ENCODE measurements around the gene IL1RL1. TPM values are rescaled to one million over a fixed set of nuclear protein-coding genes. Genes with fewer than 3 reads are reported as not detected.

Gene IL1RL1
- not detected in 2 replicates for total RNA-seq (2014; rRNA removed; shearing (Covaris generic))
- not detected in 2 replicates for total RNA-seq (2022)
- not detected for Bru-seq, nascent RNA
- not detected for BruChase-seq, experiment 1, labeled RNA remaining after a 6-hour chase
- BruChase-seq, experiment 2, labeled RNA remaining after a 2-hour chase = not detected
- long read RNA-seq = 0 reads

DNA sequence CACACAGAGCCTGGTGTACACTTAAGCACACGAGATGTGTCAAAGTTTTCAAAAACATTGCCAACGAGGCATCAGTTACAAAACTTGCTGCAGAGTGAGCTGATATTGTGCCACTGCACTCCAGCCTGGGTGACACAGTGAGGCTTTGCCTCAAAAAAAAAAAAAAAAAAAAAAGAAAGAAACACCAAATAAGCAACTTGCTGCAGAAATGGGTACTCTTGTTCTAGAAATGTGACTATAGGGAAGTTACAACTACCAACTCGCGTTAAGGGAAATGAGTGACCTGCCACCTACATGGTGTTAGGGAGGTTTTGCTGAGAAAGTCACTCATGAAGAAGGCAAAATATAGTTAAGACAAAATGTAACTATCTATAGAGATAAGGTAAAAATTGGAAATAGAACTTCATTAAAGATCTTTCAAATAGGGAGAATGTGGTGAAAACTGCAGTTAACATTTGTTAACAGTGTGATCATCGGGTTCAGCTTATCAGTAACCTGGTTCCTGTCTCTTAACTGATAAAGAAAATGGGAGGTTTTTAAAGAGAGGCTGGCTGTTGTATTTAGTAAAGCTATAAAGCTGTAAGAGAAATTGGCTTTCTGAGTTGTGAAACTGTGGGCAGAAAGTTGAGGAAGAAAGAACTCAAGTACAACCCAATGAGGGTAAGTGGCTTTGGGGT lies at the start of gene IL1RL1:
Gene IL1RL1, plus strand, starts transcription at position 600 of the 677 bp plus-strand sequence. CDS start 26,702 bp downstream, outside the sequence.
- Histone ChIP-seq H3K4me2 (ENCODE audit: low read length) (no peak within 1 kb of the TSS), H3K27ac (ENCODE audit: low read depth, low read length, poor library complexity, severe bottlenecking) (no peak within 1 kb of the TSS), H4K20me1 (ENCODE audit: insufficient read depth, low read length) (no peaks in the 10 kb centered on the region), H3K36me3 (ENCODE audit: insufficient read depth, low read length) (no peaks in the 10 kb centered on the region), H3K4me3 (ENCODE audit: low read depth, low read length, poor library complexity, severe bottlenecking) (no peak within 1 kb of the TSS), H3K79me2 (ENCODE audit: insufficient read depth, low read depth, low read length) (no peaks in the 10 kb centered on the region), H3K4me1 (ENCODE audit: insufficient read depth, low read length, poor library complexity, severe bottlenecking) (no peaks in the 10 kb centered on the region), H3K9me3 (ENCODE audit: low read length) (no peaks in the 10 kb centered on the region), H2AFZ (ENCODE audit: low read length) (no peak within 1 kb of the TSS), H3K9me2 (ENCODE audit: insufficient read depth, low read length) (no peaks in the 10 kb centered on the region)
- no TSS peak for BruUV-seq (replicated peaks)
- TF ChIP-seq CTCF (conservative IDR thresholded peaks at IDR 0.05; ENCODE audit: low read length) = no peak
- TF ChIP-seq EZH2phosphoT487 (IDR thresholded peaks at IDR 0.05; ENCODE audit: borderline replicate concordance, low read depth, low read length) = no peak
- intact Hi-C loops (cut with micrococcal nuclease; ENCODE audit: unreplicated experiment) = no loop called here
- CTCF ChIA-PET (ENCODE audit: unreplicated experiment) = no interaction called here
- POLR2A ChIA-PET = no interaction called here
- DNase-seq (ENCODE audit: low spot score) = no peak

GRCh38 chr2:102262216-102263129 lies 48.9 kb upstream of the IL1RL1 start:
- no peak for TF ChIP-seq EZH2phosphoT487 (IDR thresholded peaks at IDR 0.05; ENCODE audit: borderline replicate concordance, low read depth, low read length)
- no peak for TF ChIP-seq CTCF (conservative IDR thresholded peaks at IDR 0.05; ENCODE audit: low read length)
- no peaks in the 10 kb centered on the region for H3K9me3 ChIP-seq (ENCODE audit: low read length)
- H3K4me3 ChIP-seq (ENCODE audit: low read depth, low read length, poor library complexity, severe bottlenecking) = no peak overlapping the region
- no peak overlapping the region for H2AFZ ChIP-seq (ENCODE audit: low read length)
- H3K79me2 ChIP-seq (ENCODE audit: insufficient read depth, low read depth, low read length) = no peaks in the 10 kb centered on the region
- no peak overlapping the region for H3K4me2 ChIP-seq (ENCODE audit: low read length)
- no peaks in the 10 kb centered on the region for H4K20me1 ChIP-seq (ENCODE audit: insufficient read depth, low read length)
- no TSS peak for BruUV-seq (replicated peaks)
- CTCF ChIA-PET (ENCODE audit: unreplicated experiment) = no interaction called here
- intact Hi-C loops (cut with micrococcal nuclease; ENCODE audit: unreplicated experiment) = no loop called here
- POLR2A ChIA-PET = interaction anchor here (1.0 kb wide), 1 partner anchor 174 kb away, joined by 3 read pairs; no protein-coding TSS in a partner anchor
- no peaks in the 10 kb centered on the region for H3K4me1 ChIP-seq (ENCODE audit: insufficient read depth, low read length, poor library complexity, severe bottlenecking)
- H3K36me3 ChIP-seq (ENCODE audit: insufficient read depth, low read length) = no peaks in the 10 kb centered on the region
- no peak for DNase-seq (ENCODE audit: low spot score)
- no peak overlapping the region for H3K27ac ChIP-seq (ENCODE audit: low read depth, low read length, poor library complexity, severe bottlenecking)
- no peaks in the 10 kb centered on the region for H3K9me2 ChIP-seq (ENCODE audit: insufficient read depth, low read length)
